Measurements from ENCODE around the gene CHRM1. TPM values are rescaled to one million over a fixed set of nuclear protein-coding genes. Genes with fewer than 3 reads are reported as not detected.

Gene CHRM1
- total RNA-seq, 2 donors from 2014 or later, result not detected

GRCh38 chr11:62892077-62892922 lies 28.9 kb downstream of the CHRM1 start:
- Mint-ChIP-seq H3K27ac (peak overlapping the region; percentile 5), H3K4me1 (peaks cover 16% of the 10 kb centered on the region)
- H3K27ac ChIP-seq (ENCODE audit: low read depth, low read length), result no peak overlapping the region

GRCh38 chr11:62889484-62890437 lies 31.4 kb downstream of the CHRM1 start:
- no peak overlapping the region for H3K9ac ChIP-seq (ENCODE audit: extremely low read depth, low read length, poor library complexity, severe bottlenecking)
- no peak overlapping the region for H3K4me3 Mint-ChIP-seq
- H3K4me1 Mint-ChIP-seq, result peaks cover 24% of the 10 kb centered on the region
- no peaks in the 10 kb centered on the region for H3K9me3 Mint-ChIP-seq
- peaks cover 52% of the 10 kb centered on the region for H3K36me3 Mint-ChIP-seq (ENCODE audit: low read depth)
- H3K27ac ChIP-seq (ENCODE audit: low read depth, low read length), result peak overlapping the region; percentile 75
- H3K4me1 ChIP-seq (ENCODE audit: control insufficient read depth, insufficient read depth, low read length), result peaks cover 6% of the 10 kb centered on the region
- WGBS, 2 experiments (ENCODE audit: insufficient coverage in 1 of 2, insufficient read length in 1 of 2), result 91 to 92% methylated on average over 6 to 11 of the region's 11 CpGs
- H3K9me3 ChIP-seq (ENCODE audit: control insufficient read depth, low read length), result no peaks in the 10 kb centered on the region
- H3K4me3 ChIP-seq (ENCODE audit: low read length), result no peak overlapping the region
- peaks cover 53% of the 10 kb centered on the region for H3K36me3 ChIP-seq (ENCODE audit: control insufficient read depth, insufficient read depth, low read length)
- H3K27me3 Mint-ChIP-seq (ENCODE audit: insufficient read depth), result no peaks in the 10 kb centered on the region
- H3K27me3 ChIP-seq (ENCODE audit: control insufficient read depth, insufficient read depth, low read length, poor library complexity, severe bottlenecking), result no peaks in the 10 kb centered on the region
- peak overlapping the region; percentile 85 for H3K27ac Mint-ChIP-seq
- TF ChIP-seq CTCF (conservative IDR thresholded peaks at IDR 0.05), result no peak
- peak; percentile 68 for DNase-seq

More at GRCh38 chr11:62892077-62892922, 28.9 kb downstream of the CHRM1 start:
- 93% methylated on average over 9 to 10 of the region's 10 CpGs for WGBS, 2 experiments (ENCODE audit: insufficient coverage in 1 of 2, insufficient read length in 1 of 2)
- no peak overlapping the region for H3K4me3 Mint-ChIP-seq
- no peaks in the 10 kb centered on the region for H3K9me3 Mint-ChIP-seq
- H3K27me3 Mint-ChIP-seq (ENCODE audit: insufficient read depth), result no peaks in the 10 kb centered on the region
- peaks cover 6% of the 10 kb centered on the region for H3K4me1 ChIP-seq (ENCODE audit: control insufficient read depth, insufficient read depth, low read length)
- no peak overlapping the region for H3K9ac ChIP-seq (ENCODE audit: extremely low read depth, low read length, poor library complexity, severe bottlenecking)
- peaks cover 28% of the 10 kb centered on the region for H3K36me3 Mint-ChIP-seq (ENCODE audit: low read depth)
- DNase-seq, result no peak
- peaks cover 28% of the 10 kb centered on the region for H3K36me3 ChIP-seq (ENCODE audit: control insufficient read depth, insufficient read depth, low read length)
- H3K27me3 ChIP-seq (ENCODE audit: control insufficient read depth, insufficient read depth, low read length, poor library complexity, severe bottlenecking), result no peaks in the 10 kb centered on the region
- no peak for TF ChIP-seq CTCF (conservative IDR thresholded peaks at IDR 0.05)
- no peak overlapping the region for H3K4me3 ChIP-seq (ENCODE audit: low read length)
- H3K9me3 ChIP-seq (ENCODE audit: control insufficient read depth, low read length), result no peaks in the 10 kb centered on the region

GRCh38 chr11:62889126-62889483 lies 32.1 kb downstream of the CHRM1 start:
- TF ChIP-seq CTCF (conservative IDR thresholded peaks at IDR 0.05), result no peak
- no peak overlapping the region for H3K4me3 Mint-ChIP-seq
- 90 to 100% methylated on average over 2 of the region's 2 CpGs for WGBS, 2 experiments (ENCODE audit: insufficient coverage in 1 of 2, insufficient read length in 1 of 2)

More at GRCh38 chr11:62889126-62889483, 32.1 kb downstream of the CHRM1 start:
- Histone ChIP-seq H3K4me3 (ENCODE audit: low read length) (no peak overlapping the region), H3K9ac (ENCODE audit: extremely low read depth, low read length, poor library complexity, severe bottlenecking) (no peak overlapping the region), H3K27me3 (ENCODE audit: control insufficient read depth, insufficient read depth, low read length, poor library complexity, severe bottlenecking) (no peaks in the 10 kb centered on the region), H3K36me3 (ENCODE audit: control insufficient read depth, insufficient read depth, low read length) (peaks cover 59% of the 10 kb centered on the region), H3K9me3 (ENCODE audit: control insufficient read depth, low read length) (no peaks in the 10 kb centered on the region), H3K4me1 (ENCODE audit: control insufficient read depth, insufficient read depth, low read length) (peaks cover 6% of the 10 kb centered on the region), H3K27ac (ENCODE audit: low read depth, low read length) (peak overlapping the region; percentile 25)
- Mint-ChIP-seq H3K27ac (peak overlapping the region; percentile 75), H3K27me3 (ENCODE audit: insufficient read depth) (no peaks in the 10 kb centered on the region), H3K36me3 (ENCODE audit: low read depth) (peaks cover 56% of the 10 kb centered on the region), H3K4me1 (peaks cover 28% of the 10 kb centered on the region), H3K9me3 (no peaks in the 10 kb centered on the region)
- DNase-seq, result no peak

Measured in endodermal cell (in vitro differentiated cells).